Measurements from ENCODE around the gene ADAM12.

Gene ADAM12, protein sequence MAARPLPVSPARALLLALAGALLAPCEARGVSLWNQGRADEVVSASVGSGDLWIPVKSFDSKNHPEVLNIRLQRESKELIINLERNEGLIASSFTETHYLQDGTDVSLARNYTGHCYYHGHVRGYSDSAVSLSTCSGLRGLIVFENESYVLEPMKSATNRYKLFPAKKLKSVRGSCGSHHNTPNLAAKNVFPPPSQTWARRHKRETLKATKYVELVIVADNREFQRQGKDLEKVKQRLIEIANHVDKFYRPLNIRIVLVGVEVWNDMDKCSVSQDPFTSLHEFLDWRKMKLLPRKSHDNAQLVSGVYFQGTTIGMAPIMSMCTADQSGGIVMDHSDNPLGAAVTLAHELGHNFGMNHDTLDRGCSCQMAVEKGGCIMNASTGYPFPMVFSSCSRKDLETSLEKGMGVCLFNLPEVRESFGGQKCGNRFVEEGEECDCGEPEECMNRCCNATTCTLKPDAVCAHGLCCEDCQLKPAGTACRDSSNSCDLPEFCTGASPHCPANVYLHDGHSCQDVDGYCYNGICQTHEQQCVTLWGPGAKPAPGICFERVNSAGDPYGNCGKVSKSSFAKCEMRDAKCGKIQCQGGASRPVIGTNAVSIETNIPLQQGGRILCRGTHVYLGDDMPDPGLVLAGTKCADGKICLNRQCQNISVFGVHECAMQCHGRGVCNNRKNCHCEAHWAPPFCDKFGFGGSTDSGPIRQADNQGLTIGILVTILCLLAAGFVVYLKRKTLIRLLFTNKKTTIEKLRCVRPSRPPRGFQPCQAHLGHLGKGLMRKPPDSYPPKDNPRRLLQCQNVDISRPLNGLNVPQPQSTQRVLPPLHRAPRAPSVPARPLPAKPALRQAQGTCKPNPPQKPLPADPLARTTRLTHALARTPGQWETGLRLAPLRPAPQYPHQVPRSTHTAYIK

DNA sequence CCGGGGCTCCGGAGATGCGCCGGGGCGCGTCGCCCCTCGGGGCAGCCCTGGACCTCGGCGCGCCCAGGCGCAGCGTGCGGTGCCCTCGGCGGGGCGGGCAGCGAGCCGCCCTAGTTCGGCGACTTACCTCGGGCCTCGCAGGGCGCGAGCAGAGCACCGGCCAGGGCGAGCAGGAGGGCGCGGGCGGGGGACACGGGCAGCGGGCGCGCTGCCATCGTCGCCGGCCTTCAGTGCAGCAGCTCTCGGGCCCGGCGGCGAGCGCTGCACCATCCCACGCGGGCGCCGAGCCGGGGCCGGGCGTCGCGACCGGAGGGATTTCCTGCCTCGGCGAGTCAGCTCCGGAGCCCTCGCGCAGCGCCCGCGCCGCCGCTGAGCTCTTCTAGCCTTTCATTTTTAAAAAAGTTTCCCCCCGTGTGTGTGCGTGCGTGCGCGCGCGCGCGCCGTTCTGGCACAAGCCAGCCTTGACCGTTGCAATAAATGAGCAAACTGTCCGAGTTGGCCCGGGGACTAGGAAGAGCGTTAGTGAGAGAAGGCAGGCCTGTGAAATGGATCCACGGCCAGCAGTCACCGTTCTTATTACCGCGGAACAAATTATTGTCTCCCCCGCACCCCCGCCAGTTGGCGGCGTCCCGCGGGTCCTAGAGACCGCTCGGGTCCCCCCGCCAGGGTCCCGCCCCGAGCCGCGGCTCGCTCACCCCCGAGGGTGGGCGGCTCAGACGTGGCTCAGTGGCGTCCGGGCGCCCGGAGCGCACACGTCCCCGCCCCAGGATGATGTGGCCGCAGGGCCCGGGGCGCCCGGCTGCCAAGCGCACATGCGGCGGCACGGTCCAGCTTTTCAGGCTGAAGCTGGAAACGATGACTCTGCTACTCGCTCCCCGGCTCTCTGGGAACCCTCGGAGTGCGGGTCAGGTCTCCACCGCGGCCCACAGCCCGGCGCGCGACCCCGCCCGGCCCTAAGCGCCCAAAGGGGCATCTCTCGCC lies at the start of gene ADAM12:
Gene ADAM12, minus strand, starts transcription at position 547 of the 981 bp plus-strand sequence. Its CDS starts 332 bp downstream, at position 215.
- DNase-seq (ENCODE audit: low read depth) = no peak
- peak within 1 kb of the TSS; percentile 77 for H3K4me3 ChIP-seq (ENCODE audit: low read depth, low read length)

DNA sequence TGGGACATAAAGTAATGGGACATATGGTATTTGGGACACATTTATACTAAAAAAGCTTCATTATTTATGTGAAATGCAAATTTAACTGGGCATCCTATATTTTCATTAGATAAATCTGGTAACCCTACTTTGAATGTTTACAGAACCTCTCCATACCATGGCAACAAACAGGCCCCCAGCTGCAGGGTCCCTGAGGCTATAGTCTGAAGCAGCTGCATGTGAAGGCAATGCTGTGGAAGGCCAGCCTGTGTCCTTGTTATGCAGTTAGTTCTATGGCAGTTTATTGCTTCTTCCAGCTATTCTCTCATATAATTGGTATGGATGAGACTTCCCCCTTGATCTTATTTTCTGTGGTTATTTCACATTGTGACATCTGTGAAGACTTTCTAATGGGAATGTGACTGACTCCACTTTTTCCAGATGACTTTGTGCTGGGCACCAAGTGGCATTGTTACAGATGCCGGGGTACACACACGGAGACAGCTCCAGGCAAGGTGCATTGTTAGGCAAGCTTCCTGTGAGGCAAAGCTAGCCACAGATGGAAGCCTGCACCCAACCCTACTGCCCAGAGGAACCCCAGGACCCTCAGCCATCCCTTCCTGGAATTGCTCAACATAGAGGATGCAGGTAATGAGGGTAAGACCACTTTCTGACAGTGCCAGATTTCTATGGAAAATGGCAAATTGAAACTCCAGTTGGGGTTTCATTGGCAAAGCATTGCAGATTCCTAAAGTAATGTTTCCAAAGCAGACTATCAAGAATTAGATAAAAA lies 49.5 kb upstream of the ADAM12 start:
- no peak for DNase-seq (ENCODE audit: low read depth)
- no peak overlapping the region for H3K4me3 ChIP-seq (ENCODE audit: low read depth, low read length)

DNA sequence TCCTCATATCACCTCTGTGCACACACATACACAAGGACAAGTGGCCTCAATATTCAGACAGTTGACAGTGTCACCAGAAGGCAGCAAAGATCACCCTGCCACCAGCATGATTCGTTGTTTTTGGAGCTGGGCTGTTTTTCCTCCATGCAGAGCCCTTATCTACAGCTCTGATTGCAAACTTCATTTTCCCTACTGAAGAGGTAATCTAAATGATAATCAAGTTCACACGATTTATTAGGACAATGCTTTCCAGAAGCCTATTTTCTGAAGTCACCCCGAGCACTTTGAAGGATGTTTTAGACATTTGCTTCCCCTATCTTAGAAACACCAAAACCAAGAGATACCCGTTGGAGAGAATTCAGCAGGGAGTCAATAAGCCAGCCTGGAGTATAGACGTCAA lies 46.0 kb upstream of the ADAM12 start:
- no peak overlapping the region for H3K4me3 ChIP-seq (ENCODE audit: low read depth, low read length)
- no peak for DNase-seq (ENCODE audit: low read depth)

DNA sequence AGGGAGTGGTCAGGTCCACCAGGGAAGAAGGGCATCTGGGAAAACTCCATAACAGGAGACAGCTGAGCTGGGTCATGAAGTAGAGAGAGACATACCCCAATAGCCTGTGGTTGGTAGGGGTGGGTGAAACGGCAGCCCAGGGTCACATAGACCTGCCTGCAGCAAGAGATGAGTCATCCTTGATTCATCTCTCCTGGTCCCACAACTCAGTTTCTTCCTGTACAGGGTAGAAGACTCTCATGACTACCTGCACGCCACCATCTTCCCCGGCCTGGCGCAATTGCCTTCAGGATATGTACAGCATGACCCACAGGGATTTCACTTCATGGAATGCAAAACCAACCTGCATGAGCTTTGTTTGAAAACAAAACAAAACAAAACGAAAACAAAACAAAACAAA lies 45.1 kb upstream of the ADAM12 start:
- no peak overlapping the region for H3K4me3 ChIP-seq (ENCODE audit: low read depth, low read length)
- DNase-seq (ENCODE audit: low read depth) = no peak

DNA sequence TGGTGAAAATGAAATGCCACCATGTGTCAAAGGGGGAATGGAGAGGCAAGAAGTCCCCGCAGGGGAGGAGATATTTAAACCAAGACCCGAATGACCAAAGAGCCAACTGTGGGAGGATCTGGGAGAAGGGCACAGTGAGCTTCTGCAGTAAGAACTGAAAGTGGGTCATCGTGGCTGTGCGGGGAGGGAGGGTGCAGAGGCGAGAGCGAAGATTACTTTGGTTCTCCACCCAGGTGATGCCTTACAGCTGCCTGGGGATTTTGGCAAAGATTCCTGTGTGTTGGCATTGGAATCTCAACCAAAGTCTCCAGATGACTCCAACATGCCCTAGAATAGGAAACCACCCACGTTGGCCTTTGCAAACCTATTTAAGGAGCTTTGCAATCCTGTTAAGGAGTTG lies 44.2 kb upstream of the ADAM12 start:
- no peak for DNase-seq (ENCODE audit: low read depth)
- H3K4me3 ChIP-seq (ENCODE audit: low read depth, low read length) = no peak overlapping the region

DNA sequence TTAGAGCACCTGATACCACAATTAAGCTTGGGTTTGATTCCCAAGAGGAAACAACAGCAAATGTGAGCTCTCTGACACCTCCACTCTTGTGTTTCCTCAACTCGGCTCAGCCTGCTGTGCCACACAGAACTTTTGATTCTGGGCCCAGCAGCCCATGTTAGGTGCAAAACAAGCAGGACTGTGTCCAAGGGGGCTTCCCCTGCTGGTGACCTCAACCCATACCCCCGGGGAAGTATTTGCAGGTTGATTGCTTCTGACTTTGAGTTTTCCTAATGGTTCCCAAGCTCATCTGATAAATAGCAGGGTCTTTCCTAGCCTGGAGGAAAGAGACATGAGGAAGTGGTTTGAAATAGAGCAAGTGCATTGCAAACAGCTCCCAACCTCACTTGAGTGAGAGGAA lies 43.5 kb upstream of the ADAM12 start:
- DNase-seq (ENCODE audit: low read depth) = no peak
- H3K4me3 ChIP-seq (ENCODE audit: low read depth, low read length) = no peak overlapping the region

DNA sequence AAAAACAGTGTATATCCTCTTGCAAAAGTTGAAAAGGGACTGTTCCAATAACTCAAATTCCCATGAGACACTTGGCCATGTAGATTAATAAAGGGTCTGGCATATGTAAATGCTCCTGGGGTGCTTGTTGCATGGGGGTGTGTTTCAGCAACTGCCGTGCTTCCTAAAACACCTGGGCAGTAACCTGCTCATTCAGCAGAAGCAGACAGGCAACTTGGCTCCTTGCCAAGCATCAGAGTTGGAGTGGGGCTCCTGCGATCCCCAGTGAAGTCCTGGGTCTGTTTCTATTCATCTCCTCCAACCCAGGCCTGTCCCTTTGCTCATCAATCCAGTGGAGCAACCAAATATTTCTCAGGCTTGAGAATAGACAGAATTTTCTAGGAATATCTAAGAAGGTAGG lies 42.2 kb upstream of the ADAM12 start:
- no peak overlapping the region for H3K4me3 ChIP-seq (ENCODE audit: low read depth, low read length)
- no peak for DNase-seq (ENCODE audit: low read depth)

DNA sequence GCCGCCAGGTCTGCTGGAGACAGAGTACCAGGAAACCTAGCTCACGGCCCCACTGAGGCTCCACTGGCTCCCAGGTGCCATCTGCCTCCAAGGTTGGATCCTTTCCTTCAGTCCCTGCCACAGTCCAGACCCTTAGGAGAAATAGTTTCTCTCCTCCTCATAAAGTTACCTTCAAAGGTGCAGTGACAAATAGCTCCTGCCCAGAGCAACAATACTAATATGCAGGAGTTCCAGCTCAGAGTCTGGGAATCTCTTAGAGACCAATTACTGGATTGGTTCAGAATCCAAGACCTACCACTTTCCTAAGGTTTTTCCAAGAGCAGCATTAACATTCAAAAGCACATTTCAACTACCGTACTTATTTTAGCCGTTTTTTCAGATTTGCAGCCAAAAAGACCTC lies 41.0 kb upstream of the ADAM12 start:
- no peak overlapping the region for H3K4me3 ChIP-seq (ENCODE audit: low read depth, low read length)
- no peak for DNase-seq (ENCODE audit: low read depth)

DNA sequence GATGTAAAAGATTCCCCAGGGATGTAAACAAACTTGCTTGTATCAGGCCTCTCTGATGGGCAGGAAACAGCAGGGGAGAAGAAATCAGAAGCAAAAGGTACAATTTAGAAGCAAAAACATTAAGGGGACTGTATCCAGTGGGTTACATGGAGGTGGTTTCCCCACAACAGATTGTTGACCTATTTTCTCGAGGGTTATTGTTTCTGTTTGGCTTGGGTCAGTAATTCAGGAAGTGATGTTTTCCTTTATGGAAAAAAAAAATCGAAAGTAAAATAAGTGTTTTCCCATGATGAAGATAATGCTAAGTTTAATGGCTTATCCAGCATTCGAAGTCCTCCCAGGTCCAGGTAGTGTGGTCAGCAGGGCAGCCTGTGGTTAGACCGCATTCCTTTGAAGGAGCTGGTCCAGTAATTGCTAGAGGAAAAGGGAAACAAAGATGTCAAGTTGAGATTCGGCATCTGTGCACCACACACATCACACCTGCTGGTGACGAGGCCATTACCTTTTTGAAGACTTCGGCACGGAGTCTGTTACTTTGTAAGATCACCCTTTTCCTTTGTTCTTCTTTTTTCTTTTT lies 37.3 kb upstream of the ADAM12 start:
- no peak overlapping the region for H3K4me3 ChIP-seq (ENCODE audit: low read depth, low read length)
- no peak for DNase-seq (ENCODE audit: low read depth)

DNA sequence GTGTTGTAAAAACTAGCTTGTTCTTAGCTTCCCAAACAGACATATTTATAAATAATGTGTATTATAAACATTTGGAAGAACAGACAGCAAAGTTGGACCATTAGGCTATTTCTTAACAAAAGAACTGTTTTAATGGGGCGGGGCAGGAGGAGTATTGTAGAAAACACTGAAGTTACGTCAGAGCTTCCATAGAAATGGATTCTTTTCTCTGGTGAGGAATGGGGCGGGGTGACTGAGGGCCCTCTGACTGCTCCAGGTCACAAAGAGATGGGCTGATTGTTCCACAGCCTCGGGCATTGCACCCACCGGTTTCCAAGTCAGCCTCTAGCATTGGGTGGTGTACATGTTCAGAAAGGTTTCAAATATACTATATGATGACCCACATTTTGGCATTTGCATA lies 36.8 kb upstream of the ADAM12 start:
- DNase-seq (ENCODE audit: low read depth) = no peak
- H3K4me3 ChIP-seq (ENCODE audit: low read depth, low read length) = no peak overlapping the region

DNA sequence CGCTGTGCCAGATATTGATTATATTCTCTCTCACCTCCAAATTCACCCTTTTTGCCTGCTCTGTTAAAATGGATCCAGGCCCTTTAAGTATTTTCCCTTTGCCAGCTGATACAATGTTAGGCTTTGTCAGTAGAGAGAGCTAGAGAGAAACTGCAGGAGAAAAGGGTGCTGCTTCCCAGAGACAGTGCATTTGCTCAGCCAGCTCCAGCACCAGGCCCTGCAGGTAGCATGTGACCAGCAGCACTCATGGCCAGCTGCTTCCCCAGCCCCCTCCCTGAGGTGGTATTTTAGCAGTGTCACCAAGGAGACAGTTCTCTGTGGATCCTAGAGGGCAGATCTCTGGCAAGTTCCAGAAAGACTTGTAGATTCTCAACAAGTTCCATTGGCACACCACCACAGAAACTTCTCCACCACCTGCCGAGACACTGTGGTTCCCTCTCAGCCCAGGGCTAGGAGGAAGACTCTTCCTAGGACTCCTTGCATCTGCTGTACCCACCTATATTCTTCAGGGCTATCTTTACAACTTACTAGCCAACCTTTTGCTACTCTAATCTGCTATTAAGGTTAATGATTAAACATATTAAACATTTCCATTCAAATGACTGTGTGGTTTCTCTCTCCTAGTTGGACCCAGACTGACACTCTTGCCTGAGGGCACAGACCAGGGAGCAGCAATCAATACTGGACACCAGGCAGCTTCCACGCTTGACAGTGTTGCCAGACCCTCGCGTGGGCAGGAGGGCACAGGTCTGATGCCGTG lies 35.6 kb upstream of the ADAM12 start:
- no peak overlapping the region for H3K4me3 ChIP-seq (ENCODE audit: low read depth, low read length)
- DNase-seq (ENCODE audit: low read depth) = no peak

DNA sequence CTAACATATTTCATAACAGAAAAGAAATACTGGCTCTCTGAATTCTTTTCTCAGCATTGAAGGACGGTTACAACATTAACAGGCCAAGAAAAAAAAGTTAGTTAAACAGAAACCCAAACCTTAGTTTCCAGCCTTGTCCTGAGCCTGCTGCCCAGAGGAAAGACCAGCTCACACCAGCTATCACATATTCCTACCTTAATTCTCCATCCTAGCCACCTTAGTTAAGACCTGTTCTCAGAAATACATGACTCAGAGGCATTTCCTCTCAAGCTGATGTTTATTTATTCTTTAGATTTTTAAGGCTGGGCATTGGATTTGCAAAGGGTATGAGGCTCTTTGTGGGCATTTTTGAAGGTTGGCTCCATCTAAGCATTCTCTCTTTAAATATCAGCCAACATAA lies 34.3 kb upstream of the ADAM12 start:
- no peak for DNase-seq (ENCODE audit: low read depth)
- H3K4me3 ChIP-seq (ENCODE audit: low read depth, low read length) = no peak overlapping the region

DNA sequence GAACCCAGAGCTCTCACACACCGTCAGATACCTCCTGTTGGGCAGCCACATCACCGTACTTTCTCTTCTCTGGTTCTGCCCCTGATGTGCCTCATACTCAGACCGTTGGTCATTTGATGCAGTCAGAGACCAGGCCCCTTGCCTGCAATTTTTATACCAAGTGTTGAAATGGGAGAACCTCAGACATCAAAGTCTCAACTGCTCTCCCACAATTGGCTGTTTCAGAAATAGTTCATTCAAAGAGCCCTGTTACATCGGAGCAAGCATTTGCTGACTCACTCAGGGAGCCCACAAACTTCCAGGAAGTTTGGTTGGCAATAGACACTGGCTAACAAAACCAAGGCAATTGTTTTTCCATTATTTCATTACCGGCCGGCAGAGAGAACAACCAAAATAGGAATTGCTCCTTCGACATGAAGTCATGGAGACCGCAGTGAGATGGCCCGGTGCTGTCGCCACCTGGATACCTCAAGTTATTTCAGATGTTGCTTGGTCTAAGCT lies 33.5 kb upstream of the ADAM12 start:
- no peak overlapping the region for H3K4me3 ChIP-seq (ENCODE audit: low read depth, low read length)
- DNase-seq (ENCODE audit: low read depth) = peak; percentile 96

DNA sequence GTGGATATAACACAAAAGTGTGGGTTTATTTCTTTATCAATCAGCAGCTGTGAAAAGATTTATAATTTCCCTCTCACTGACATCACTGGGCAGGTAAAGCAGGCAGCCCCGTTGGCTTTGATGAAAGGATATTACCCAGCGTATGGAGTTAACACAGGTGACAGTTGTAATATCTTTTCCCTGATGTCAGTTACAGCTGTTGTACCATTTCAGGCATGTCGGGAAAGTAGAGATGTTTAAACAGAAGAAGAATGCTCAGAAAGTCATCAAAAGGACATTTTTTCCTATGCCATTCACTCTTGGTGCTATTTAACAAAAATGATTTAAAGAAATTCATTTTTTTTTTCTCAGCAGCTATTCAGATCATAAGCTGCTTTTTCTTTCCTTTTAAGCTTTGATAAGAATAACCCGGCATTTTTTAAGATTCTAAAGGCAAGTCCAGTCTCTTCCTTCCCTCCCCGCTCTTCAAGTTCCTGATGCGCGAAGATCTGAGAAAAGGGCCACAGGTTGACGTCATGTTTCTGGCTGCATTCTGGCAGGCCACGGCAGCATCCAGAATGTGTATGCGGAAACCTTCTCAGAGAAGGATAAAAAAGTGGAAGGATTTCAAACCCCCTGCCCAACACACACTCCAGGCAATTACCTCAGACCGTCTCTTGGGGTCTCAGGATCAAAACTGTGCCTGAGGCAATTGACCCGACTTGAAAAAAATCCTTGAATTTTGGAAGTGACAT lies 32.5 kb upstream of the ADAM12 start:
- peak; percentile 69 for DNase-seq (ENCODE audit: low read depth)

DNA sequence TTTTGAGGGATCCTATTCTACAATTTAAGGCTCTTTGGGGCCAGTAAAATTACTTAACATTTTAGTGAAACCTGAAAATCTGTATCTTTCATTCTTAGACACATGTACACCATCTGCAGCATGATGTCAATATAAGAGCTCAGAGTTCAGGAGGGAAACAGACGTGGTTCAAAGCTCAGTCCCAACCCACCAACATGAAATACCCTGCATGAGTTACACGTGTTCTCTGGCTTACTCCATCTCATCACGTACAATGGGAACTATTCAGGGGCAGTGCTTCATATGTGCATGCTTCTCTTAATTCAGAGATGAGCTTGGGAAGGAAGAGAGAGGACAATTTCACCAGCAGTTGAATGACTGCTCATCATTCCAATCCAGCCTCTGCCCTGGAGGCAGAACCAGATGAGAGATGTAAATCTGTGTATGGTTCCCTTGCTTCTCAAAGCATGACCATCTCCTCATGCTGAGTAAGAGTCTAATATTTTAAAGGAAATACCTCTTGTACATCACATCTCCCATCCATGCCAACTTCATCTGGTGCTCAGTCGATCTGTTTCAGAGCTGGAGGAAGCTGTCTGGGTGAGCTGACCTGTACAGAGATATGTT lies 29.0 kb upstream of the ADAM12 start:
- DNase-seq (ENCODE audit: low read depth) = no peak
- no peak overlapping the region for H3K4me3 ChIP-seq (ENCODE audit: low read depth, low read length)

More for the DNA sequence above, 32.5 kb upstream of the ADAM12 start:
- H3K4me3 ChIP-seq (ENCODE audit: low read depth, low read length) = no peak overlapping the region

DNA sequence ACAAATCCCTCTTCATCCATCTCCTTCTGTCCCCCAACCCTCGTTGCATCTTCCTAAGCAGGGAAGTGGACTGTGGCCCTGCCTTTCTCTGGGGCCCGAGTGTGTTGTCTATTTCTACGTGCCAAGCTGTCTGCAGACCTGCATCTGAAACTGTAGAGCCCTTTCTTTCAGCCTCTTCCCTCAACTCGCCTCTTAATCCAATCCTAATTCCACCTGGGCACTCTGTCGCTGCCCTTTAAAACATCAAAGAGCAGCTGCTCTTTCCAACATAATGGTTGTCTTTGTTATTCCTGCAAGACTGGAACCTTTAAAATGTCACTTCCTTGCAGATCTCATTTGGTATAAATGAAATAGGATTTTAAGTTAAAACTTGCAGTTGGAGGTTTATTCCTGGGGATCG lies 21.5 kb upstream of the ADAM12 start:
- DNase-seq (ENCODE audit: low read depth) = no peak
- H3K4me3 ChIP-seq (ENCODE audit: low read depth, low read length) = no peak overlapping the region
